GM19324 (cell line): ENCODE data around the gene TRAK1.
A peak's percentile ranks its signal among the peaks of the same experiment; 100 is the strongest.

Source experiments
- ATAC-seq: cut with Tn5 transposase; IDR thresholded peaks from one replicate; pipeline ENCODE4 v1.9.1; 2021; ENCODE audit warnings: mild to moderate bottlenecking, moderate library complexity; ENCODE audit not compliant: unreplicated experiment, low FRiP score

Gene TRAK1

GRCh38 chr3:42066516-42067181 is 24.5 kb upstream of the TRAK1 start:
- ATAC-seq: no peak

GRCh38 chr3:42067326-42067725 is 23.8 kb upstream of the TRAK1 start:
- peak; percentile 78 for ATAC-seq

GRCh38 chr3:42068303-42069088 is 22.7 kb upstream of the TRAK1 start:
- ATAC-seq: no peak

- no peak for ATAC-seq
Observed at GRCh38 chr3:42070089-42070488, 21.1 kb upstream of the TRAK1 start.

- ATAC-seq: no peak
Observed at GRCh38 chr3:42070524-42070923, 20.6 kb upstream of the TRAK1 start.

GRCh38 chr3:42071904-42072812 is 19.0 kb upstream of the TRAK1 start:
- ATAC-seq: peak; percentile 65

- no peak for ATAC-seq
Observed at GRCh38 chr3:42072831-42073301, 18.3 kb upstream of the TRAK1 start.

GRCh38 chr3:42077785-42078184 is 13.4 kb upstream of the TRAK1 start:
- ATAC-seq: no peak

GRCh38 chr3:42078677-42079076 is 12.5 kb upstream of the TRAK1 start:
- no peak for ATAC-seq

- no peak for ATAC-seq
Observed at GRCh38 chr3:42079701-42080452, 11.3 kb upstream of the TRAK1 start.

- ATAC-seq: no peak
Observed at GRCh38 chr3:42080453-42080872, 10.7 kb upstream of the TRAK1 start.

GRCh38 chr3:42081838-42082473 is 9.2 kb upstream of the TRAK1 start:
- no peak for ATAC-seq

GRCh38 chr3:42084586-42084985 is 6.6 kb upstream of the TRAK1 start:
- ATAC-seq: no peak

GRCh38 chr3:42085641-42086376 is 5.3 kb upstream of the TRAK1 start:
- no peak for ATAC-seq

- no peak for ATAC-seq
Observed at GRCh38 chr3:42088803-42089530, 2.2 kb upstream of the TRAK1 start.

- ATAC-seq: no peak
Observed at GRCh38 chr3:42092006-42092405, 849 bp downstream of the TRAK1 start.

GRCh38 chr3:42094128-42094527 is 3.0 kb downstream of the TRAK1 start:
- ATAC-seq: no peak

- ATAC-seq: no peak
Observed at GRCh38 chr3:42094691-42095391, 3.7 kb downstream of the TRAK1 start.
